Activated CD8-positive, alpha-beta memory T cell treated with anti-CD3 and anti-CD28 coated beads, Interleukin-2, amount 10 ng/mL, durations not matched to agents 7 days and 5 days (primary cell): ENCODE results near the gene USP6. TPM values are rescaled to one million over a fixed set of nuclear protein-coding genes. Genes with fewer than 3 reads are reported as not detected.
"Not testable (repeated sequence)": the region's sequence is repeated elsewhere in the genome, so short reads cannot be mapped to it uniquely, and the experiment has no call there.

Experiments used
- ATAC-seq: fragments of 150-1000 bp; cut with Tn5 transposase; one replicate; pipeline ENCODE4 v1.10.0; 2021; ENCODE audit warnings: moderate library complexity
- CTCF ChIA-PET: fragments of 350-600 bp; sonication (Branson Sonifier 250); formaldehyde crosslinking; loops from one replicate; lab custom pipeline; 2021; ENCODE audit warnings: antibody characterized with exemption; lab: Charles Lee
- DNase-seq: peaks from one replicate; pipeline ENCODE4 v3.0.0-alpha.2; 2020
- H3K27ac Mint-ChIP-seq: one replicate; pipeline ENCODE4 v1.8.0; 2021; ENCODE audit warnings: mild to moderate bottlenecking, mixed read lengths
- H3K27me3 Mint-ChIP-seq: one replicate; pipeline ENCODE4 v1.8.0; 2021; ENCODE audit warnings: mixed read lengths
- H3K36me3 Mint-ChIP-seq: one replicate; pipeline ENCODE4 v1.8.0; 2021; ENCODE audit warnings: mild to moderate bottlenecking, mixed read lengths
- H3K4me1 Mint-ChIP-seq: one replicate; pipeline ENCODE4 v1.8.0; 2021; ENCODE audit warnings: mixed read lengths
- H3K4me3 Mint-ChIP-seq: one replicate; pipeline ENCODE4 v1.8.0; 2021; ENCODE audit warnings: mild to moderate bottlenecking, moderate library complexity, mixed read lengths
- H3K9me3 Mint-ChIP-seq: one replicate; pipeline ENCODE4 v1.8.0; 2022; ENCODE audit warnings: low read depth, mixed read lengths
- total RNA-seq, 2 experiments: library from RNA; stranded (reverse); gene quantifications; one replicate each; pipeline ENCODE4 v1.2.3, GENCODE V29; 2021

USP6 gene
- total RNA-seq, 2 experiments from 2014 or later, result 0.03 to 0.07 TPM

GRCh38 chr17:5135131-5135712 is 19.4 kb downstream of the USP6 start:
- H3K36me3 Mint-ChIP-seq, H3K4me3 Mint-ChIP-seq, CTCF ChIA-PET, H3K4me1 Mint-ChIP-seq, H3K9me3 Mint-ChIP-seq, ATAC-seq, H3K27ac Mint-ChIP-seq, H3K27me3 Mint-ChIP-seq: not testable (repeated sequence)
- DNase-seq, result peak; percentile 36

DNA sequence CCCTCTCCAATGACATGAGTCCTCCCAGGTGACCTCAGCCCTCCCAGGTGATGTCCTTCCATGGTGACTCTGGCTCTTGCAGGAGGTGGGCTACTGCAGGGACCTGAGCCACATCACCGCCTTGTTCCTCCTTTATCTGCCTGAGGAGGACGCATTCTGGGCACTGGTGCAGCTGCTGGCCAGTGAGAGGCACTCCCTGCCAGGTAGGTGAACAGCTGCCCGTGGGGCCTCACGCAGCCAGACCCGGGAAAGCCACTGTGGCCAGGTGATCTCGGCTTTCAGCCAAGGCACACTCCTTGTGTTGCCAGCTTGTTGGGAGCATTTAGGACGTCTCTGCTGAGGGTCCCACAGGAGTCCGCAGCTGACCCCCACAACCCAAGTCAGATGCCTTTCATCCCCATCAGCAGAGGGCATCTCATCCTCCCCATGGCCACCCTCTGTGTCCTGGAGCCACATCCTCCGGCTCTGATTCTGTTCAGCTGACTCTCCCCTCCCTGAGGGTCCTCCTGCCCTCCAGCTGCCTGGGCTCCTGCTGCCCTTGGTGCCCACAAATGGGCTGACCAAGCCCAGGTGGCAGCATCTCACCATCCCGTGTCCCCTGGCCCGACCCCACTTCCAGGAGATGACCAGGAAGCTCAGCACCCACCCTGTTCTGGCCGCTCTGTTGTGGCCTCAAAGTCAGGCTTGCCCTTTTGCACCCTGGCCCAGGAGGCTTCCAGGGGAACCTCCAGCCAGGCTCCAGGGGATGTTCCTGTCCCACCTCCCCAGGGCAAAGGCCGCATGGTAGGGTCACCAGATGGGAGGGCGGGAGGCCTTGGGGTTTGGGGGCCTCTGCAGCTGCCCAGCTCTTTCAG is 20.1 kb downstream of the USP6 start:
- no peak overlapping the region for H3K4me3 Mint-ChIP-seq
- H3K4me1 Mint-ChIP-seq, result no peaks in the 10 kb centered on the region
- H3K27ac Mint-ChIP-seq, result no peak overlapping the region
- peak; percentile 37 for DNase-seq
- no peaks in the 10 kb centered on the region for H3K9me3 Mint-ChIP-seq
- ATAC-seq, result no peak
- no peaks in the 10 kb centered on the region for H3K36me3 Mint-ChIP-seq
- CTCF ChIA-PET, result no interaction called here
- no peaks in the 10 kb centered on the region for H3K27me3 Mint-ChIP-seq

GRCh38 chr17:5136580-5137412 is 21.0 kb downstream of the USP6 start:
- H3K9me3 Mint-ChIP-seq, DNase-seq, H3K4me1 Mint-ChIP-seq, H3K27ac Mint-ChIP-seq, ATAC-seq, H3K27me3 Mint-ChIP-seq, H3K36me3 Mint-ChIP-seq, H3K4me3 Mint-ChIP-seq, CTCF ChIA-PET: not testable (repeated sequence)

DNA sequence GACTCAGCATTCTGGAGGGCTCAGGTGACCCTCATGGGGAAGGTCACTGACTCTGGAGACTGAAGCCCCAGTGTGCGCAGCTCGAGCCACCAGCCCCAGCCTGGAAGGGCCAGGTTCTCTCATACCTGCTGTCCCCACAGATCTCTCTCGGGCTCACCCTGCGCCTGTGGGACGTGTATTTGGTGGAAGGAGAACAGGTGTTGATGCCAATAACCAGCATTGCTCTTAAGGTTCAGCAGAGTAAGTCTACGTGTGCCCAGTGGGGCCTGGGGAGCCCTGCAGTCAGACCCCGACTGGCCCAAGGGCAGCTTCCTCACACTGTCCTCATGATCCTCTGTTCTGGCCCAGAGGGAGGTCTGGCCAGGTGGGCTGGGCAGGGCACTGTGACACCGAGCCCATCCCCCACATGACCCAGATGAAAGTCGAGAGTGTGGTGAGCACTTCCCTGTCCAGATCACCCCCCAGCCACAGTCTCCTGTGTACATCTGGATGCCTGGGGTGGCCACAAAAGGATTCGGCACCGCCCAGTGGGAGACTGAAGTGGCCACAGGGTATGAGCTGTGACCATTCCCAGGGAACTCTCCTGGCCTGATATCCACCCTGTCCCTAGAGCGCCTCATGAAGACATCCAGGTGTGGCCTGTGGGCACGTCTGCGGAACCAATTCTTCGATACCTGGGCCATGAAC is 21.8 kb downstream of the USP6 start:
- H3K4me1 Mint-ChIP-seq, H3K36me3 Mint-ChIP-seq, H3K27me3 Mint-ChIP-seq, CTCF ChIA-PET, ATAC-seq, H3K27ac Mint-ChIP-seq, H3K4me3 Mint-ChIP-seq, H3K9me3 Mint-ChIP-seq: not testable (repeated sequence)
- peak; percentile 33 for DNase-seq

- H3K4me3 Mint-ChIP-seq, ATAC-seq, DNase-seq, CTCF ChIA-PET, H3K4me1 Mint-ChIP-seq, H3K27me3 Mint-ChIP-seq, H3K27ac Mint-ChIP-seq, H3K9me3 Mint-ChIP-seq, H3K36me3 Mint-ChIP-seq: not testable (repeated sequence)
Measured at GRCh38 chr17:5138198-5138544, 22.3 kb downstream of the USP6 start.

DNA sequence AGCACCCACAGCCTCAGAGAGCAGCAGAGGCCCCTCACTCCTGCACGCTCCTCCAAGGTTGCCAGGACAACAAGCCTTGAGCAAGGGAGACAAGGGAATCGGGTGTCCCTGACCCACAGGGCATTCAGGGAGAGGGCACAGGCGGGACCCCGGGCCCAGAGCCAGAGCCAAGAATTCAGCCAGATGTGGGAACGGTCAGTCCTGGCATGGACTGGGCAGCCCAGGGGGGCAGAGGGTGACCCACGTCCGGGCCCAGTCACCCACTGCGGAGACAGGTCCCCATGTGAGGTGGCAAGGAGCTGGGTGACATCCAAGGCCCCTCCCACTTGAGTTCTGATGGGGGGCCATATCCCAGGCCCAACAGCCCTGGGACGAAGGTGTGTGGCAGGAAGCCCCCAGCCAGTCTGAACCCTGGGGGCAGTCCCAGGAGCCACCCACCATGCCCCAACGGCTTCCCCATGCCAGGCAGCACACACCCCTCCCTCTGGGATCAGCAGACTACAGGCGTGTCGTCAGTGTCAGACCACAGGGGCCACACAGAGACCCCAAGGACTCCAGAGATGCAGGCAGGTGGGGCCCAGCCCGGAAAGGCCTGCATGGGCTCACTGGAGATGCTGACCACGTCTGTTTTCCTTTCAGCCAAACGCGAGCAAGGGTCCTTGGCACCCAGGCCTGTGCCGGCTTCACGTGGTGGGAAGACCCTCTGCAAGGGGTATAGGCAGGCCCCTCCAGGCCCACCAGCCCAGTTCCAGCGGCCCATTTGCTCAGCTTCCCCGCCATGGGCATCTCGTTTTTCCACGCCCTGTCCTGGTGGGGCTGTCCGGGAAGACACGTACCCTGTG is 23.0 kb downstream of the USP6 start:
- H3K27ac Mint-ChIP-seq, result no peak overlapping the region

DNA sequence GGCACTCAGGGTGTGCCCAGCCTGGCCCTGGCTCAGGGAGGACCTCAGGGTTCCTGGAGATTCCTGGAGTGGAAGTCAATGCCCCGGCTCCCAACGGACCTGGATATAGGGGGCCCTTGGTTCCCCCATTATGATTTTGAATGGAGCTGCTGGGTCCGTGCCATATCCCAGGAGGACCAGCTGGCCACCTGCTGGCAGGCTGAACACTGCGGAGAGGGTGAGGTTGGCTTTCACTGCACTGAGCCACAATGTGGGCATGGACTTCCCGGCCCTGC is 23.6 kb downstream of the USP6 start:
- DNase-seq, result no peak
- ATAC-seq, result no peak
- no peaks in the 10 kb centered on the region for H3K4me1 Mint-ChIP-seq
- no peaks in the 10 kb centered on the region for H3K36me3 Mint-ChIP-seq
- H3K4me3 Mint-ChIP-seq, result no peak overlapping the region
- no peak overlapping the region for H3K27ac Mint-ChIP-seq
- CTCF ChIA-PET, result no interaction called here
- H3K9me3 Mint-ChIP-seq, result no peaks in the 10 kb centered on the region
- peaks cover 3% of the 10 kb centered on the region for H3K27me3 Mint-ChIP-seq

More for the DNA sequence above, 23.0 kb downstream of the USP6 start:
- Mint-ChIP-seq H3K4me1 (no peaks in the 10 kb centered on the region), H3K9me3 (no peaks in the 10 kb centered on the region), H3K27me3 (peaks cover 2% of the 10 kb centered on the region), H3K4me3 (no peak overlapping the region), H3K36me3 (no peaks in the 10 kb centered on the region)
- no peak for DNase-seq
- ATAC-seq, result no peak
- CTCF ChIA-PET, result no interaction called here

DNA sequence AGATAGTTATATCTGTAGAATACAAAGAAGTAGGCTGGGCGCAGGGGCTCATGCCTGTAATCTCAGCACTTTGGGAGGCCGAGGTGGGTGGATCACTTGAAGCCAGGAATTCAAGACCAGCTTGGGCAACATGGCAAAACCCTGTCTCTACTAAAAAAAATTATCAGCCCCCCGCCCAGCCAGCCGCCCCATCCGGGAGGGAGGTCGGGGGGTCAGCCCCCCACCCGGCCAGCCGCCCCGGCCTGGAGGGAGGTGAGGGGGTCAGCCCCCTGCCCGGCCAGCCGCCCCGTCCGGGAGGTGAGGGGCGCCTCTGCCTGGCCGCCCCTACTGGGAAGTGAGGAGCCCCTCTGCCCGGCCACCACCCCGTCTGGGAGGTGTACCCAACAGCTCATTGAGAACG is 27.0 kb downstream of the USP6 start:
- CTCF ChIA-PET, H3K27ac Mint-ChIP-seq, H3K9me3 Mint-ChIP-seq, H3K4me1 Mint-ChIP-seq, H3K36me3 Mint-ChIP-seq, H3K4me3 Mint-ChIP-seq, ATAC-seq, DNase-seq: not testable (repeated sequence)
- peaks cover 19% of the 10 kb centered on the region for H3K27me3 Mint-ChIP-seq

DNA sequence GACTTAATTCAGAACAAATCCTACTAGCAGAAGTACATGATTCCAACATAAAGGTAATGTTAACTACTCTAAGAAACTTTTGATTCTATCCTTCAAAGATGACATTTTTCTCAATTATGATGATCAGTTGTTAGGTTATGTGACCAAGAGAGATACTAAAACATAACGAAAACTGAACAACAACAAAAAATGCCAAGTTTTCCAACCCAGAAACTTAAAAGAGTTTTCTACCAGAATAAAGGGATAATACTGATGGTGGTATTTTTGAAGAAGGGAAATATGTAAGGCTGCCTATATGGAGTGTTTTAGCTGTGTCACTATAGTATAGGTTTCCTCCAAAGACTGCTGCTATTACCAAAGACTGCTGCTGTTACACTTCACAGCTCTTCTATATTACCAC is 30.3 kb downstream of the USP6 start:
- H3K4me1 Mint-ChIP-seq, CTCF ChIA-PET, ATAC-seq, H3K4me3 Mint-ChIP-seq, H3K9me3 Mint-ChIP-seq, H3K27ac Mint-ChIP-seq, DNase-seq, H3K36me3 Mint-ChIP-seq: not testable (repeated sequence)
- peaks cover 26% of the 10 kb centered on the region for H3K27me3 Mint-ChIP-seq

GRCh38 chr17:5160702-5161101 is 44.9 kb downstream of the USP6 start:
- H3K4me1 Mint-ChIP-seq, result not testable (repeated sequence)

GRCh38 chr17:5161793-5162192 is 46.0 kb downstream of the USP6 start:
- ATAC-seq, H3K4me1 Mint-ChIP-seq, H3K9me3 Mint-ChIP-seq, H3K4me3 Mint-ChIP-seq, H3K36me3 Mint-ChIP-seq, DNase-seq, H3K27ac Mint-ChIP-seq: not testable (repeated sequence)
- peaks cover 27% of the 10 kb centered on the region for H3K27me3 Mint-ChIP-seq
- CTCF ChIA-PET, result interaction anchor here (0.6 kb wide), 1 partner anchor 9 kb away, joined by 4 read pairs; no protein-coding TSS in a partner anchor

More at GRCh38 chr17:5160702-5161101, 44.9 kb downstream of the USP6 start:
- ATAC-seq, DNase-seq, H3K4me3 Mint-ChIP-seq, CTCF ChIA-PET, H3K9me3 Mint-ChIP-seq, H3K27ac Mint-ChIP-seq, H3K36me3 Mint-ChIP-seq: not testable (repeated sequence)
- peaks cover 31% of the 10 kb centered on the region for H3K27me3 Mint-ChIP-seq

- H3K27me3 Mint-ChIP-seq, result peaks cover 15% of the 10 kb centered on the region
Measured at GRCh38 chr17:5164436-5164835, 48.6 kb downstream of the USP6 start.

More at GRCh38 chr17:5164436-5164835, 48.6 kb downstream of the USP6 start:
- H3K4me1 Mint-ChIP-seq, result no peaks in the 10 kb centered on the region
- peaks cover 3% of the 10 kb centered on the region for H3K9me3 Mint-ChIP-seq
- ATAC-seq (no peak), DNase-seq (no peak)
- no peak overlapping the region for H3K27ac Mint-ChIP-seq
- no peak overlapping the region for H3K4me3 Mint-ChIP-seq
- CTCF ChIA-PET, result no interaction called here
- peaks cover 1% of the 10 kb centered on the region for H3K36me3 Mint-ChIP-seq
